GM18519 (cell line): ENCODE results near the gene URGCP.
"Not testable (repeated sequence)": the region's sequence is repeated elsewhere in the genome, so short reads cannot be mapped to it uniquely, and the experiment has no call there.

Experiments used
- ATAC-seq: cut with Tn5 transposase; IDR thresholded peaks from one replicate; pipeline ENCODE4 v1.9.1; 2021; ENCODE audit warnings: mild to moderate bottlenecking, moderate library complexity; ENCODE audit not compliant: unreplicated experiment, low FRiP score

The URGCP gene

GRCh38 chr7:43843296-43843695 is 63.1 kb downstream of the URGCP start:
- no peak for ATAC-seq

- ATAC-seq = no peak
These were observed 68.2 kb downstream of the URGCP start for GRCh38 chr7:43838201-43838658.

GRCh38 chr7:43834463-43835251 is 71.7 kb downstream of the URGCP start:
- no peak for ATAC-seq

GRCh38 chr7:43830917-43831316 is 75.5 kb downstream of the URGCP start:
- not testable (repeated sequence) for ATAC-seq
